RWPE2 (cell line): Measurements from ENCODE around the gene CACFD1.

Source experiments
- ATAC-seq: fragments of 200-7000 bp; cut with Tn5 transposase; 3 replicates; pipeline ENCODE4 v1.9.1; 2021; ENCODE audit warnings: low read depth
- DNase-seq: peaks from one replicate; pipeline ENCODE4 v3.0.0-alpha.2; 2020; ENCODE audit warnings: low spot score
- H3K27ac ChIP-seq: fragments of 450-650 bp; 2 replicates; pipeline ENCODE4 v1.5.1; 2017; ENCODE audit warnings: mild to moderate bottlenecking; ENCODE audit not compliant: poor library complexity, severe bottlenecking
- H3K27me3 ChIP-seq: fragments of 250-450 bp; sonication (Bioruptor Pico); 2 replicates; pipeline ENCODE4 v1.5.1; 2021; ENCODE audit warnings: mild to moderate bottlenecking, moderate library complexity; ENCODE audit not compliant: insufficient read depth, poor library complexity, severe bottlenecking
- H3K36me3 ChIP-seq: fragments of 250-450 bp; sonication (Bioruptor Pico); 2 replicates; pipeline ENCODE4 v1.5.1; 2020; ENCODE audit warnings: low read depth, mild to moderate bottlenecking, moderate library complexity
- H3K4me1 ChIP-seq: fragments of 250-450 bp; sonication (Bioruptor Pico); 2 replicates; pipeline ENCODE4 v1.5.1; 2021; ENCODE audit warnings: mild to moderate bottlenecking, moderate library complexity; ENCODE audit not compliant: insufficient read depth, poor library complexity, severe bottlenecking
- H3K4me3 ChIP-seq: fragments of 250-450 bp; sonication (Bioruptor Pico); 2 replicates; pipeline ENCODE4 v1.5.1; 2021; ENCODE audit warnings: mild to moderate bottlenecking, moderate library complexity; ENCODE audit not compliant: severe bottlenecking
- H3K9me3 ChIP-seq: fragments of 250-450 bp; sonication (Bioruptor Pico); 2 replicates; pipeline ENCODE4 v1.5.1; 2021; ENCODE audit warnings: mild to moderate bottlenecking, moderate library complexity; ENCODE audit not compliant: severe bottlenecking
- CTCF ChIP-seq: fragments of 450-650 bp; IDR thresholded peaks from one replicate; pipeline ENCODE4 v1.5.1; 2017; ENCODE audit warnings: mild to moderate bottlenecking, moderate library complexity; ENCODE audit not compliant: poor library complexity, severe bottlenecking

CACFD1 gene

GRCh38 chr9:133468374-133468773, 8.6 kb downstream of the CACFD1 start:
- H3K36me3 ChIP-seq = no peaks in the 10 kb centered on the region
- no peaks in the 10 kb centered on the region for H3K9me3 ChIP-seq
- H3K27ac ChIP-seq = no peak overlapping the region
- ATAC-seq = no peak; the same call in 2 of the 3 replicates
- H3K4me3 ChIP-seq = no peak overlapping the region
- no peaks in the 10 kb centered on the region for H3K4me1 ChIP-seq
- DNase-seq = no peak
- no peak for TF ChIP-seq CTCF
- H3K27me3 ChIP-seq = no peaks in the 10 kb centered on the region

- Histone ChIP-seq H3K4me1 (no peaks in the 10 kb centered on the region), H3K36me3 (no peaks in the 10 kb centered on the region), H3K27me3 (no peaks in the 10 kb centered on the region), H3K27ac (no peak overlapping the region), H3K9me3 (no peaks in the 10 kb centered on the region), H3K4me3 (no peak overlapping the region)
- DNase-seq (no peak), ATAC-seq (peak; percentile 13)
- TF ChIP-seq CTCF = no peak
Observed at GRCh38 chr9:133468777-133469421, 9.1 kb downstream of the CACFD1 start.

GRCh38 chr9:133470427-133470924, 10.7 kb downstream of the CACFD1 start:
- Histone ChIP-seq H3K4me3 (no peak overlapping the region), H3K9me3 (no peaks in the 10 kb centered on the region), H3K27ac (no peak overlapping the region), H3K4me1 (no peaks in the 10 kb centered on the region), H3K36me3 (peaks cover 4% of the 10 kb centered on the region; the same call in 1 of the 2 replicates), H3K27me3 (no peaks in the 10 kb centered on the region)
- ATAC-seq (0 out of 3 replicates have a peak, but pooled peaks have one; percentile 1), DNase-seq (no peak)
- TF ChIP-seq CTCF = no peak

GRCh38 chr9:133470988-133471387, 11.2 kb downstream of the CACFD1 start:
- no peaks in the 10 kb centered on the region for H3K9me3 ChIP-seq
- no peak overlapping the region for H3K4me3 ChIP-seq
- H3K4me1 ChIP-seq = no peaks in the 10 kb centered on the region
- DNase-seq = no peak
- peaks cover 6% of the 10 kb centered on the region for H3K36me3 ChIP-seq
- no peak overlapping the region for H3K27ac ChIP-seq
- no peak for ATAC-seq
- TF ChIP-seq CTCF = no peak
- no peaks in the 10 kb centered on the region for H3K27me3 ChIP-seq
